Measurements from ENCODE around the gene PPP1R1C.

GRCh38 chr2:182055993-182056392 is 70.3 kb downstream of the PPP1R1C start:
- TF ChIP-seq CTCF (IDR thresholded peaks at IDR 0.05; ENCODE audit: low read depth, low read length, poor library complexity, severe bottlenecking) (no peak), EZH2phosphoT487 (IDR thresholded peaks at IDR 0.05; ENCODE audit: borderline replicate concordance, low read length) (no peak)
